ENCODE measurements around the gene GABBR2.

GRCh38 chr9:98652302-98652701 lies 56.4 kb downstream of the GABBR2 start:
- no peak for TF ChIP-seq CTCF (IDR thresholded peaks at IDR 0.05)
- no peak for TF ChIP-seq POLR2A (IDR thresholded peaks at IDR 0.05; ENCODE audit: low read depth)
- no peak for TF ChIP-seq EP300 (IDR thresholded peaks at IDR 0.05)
